ENCODE results near the gene SYNGR1. TPM values are rescaled to one million over a fixed set of nuclear protein-coding genes. Genes with fewer than 3 reads are reported as not detected.
A peak's percentile ranks its signal among the peaks of the same experiment; 100 is the strongest.

Gene SYNGR1
- total and polyA plus RNA-seq, 2 of the 8 experiments (the other 6 are each of a cell fraction or from before 2014, with no cell fraction given), result 32.5 to 84.7 TPM

DNA sequence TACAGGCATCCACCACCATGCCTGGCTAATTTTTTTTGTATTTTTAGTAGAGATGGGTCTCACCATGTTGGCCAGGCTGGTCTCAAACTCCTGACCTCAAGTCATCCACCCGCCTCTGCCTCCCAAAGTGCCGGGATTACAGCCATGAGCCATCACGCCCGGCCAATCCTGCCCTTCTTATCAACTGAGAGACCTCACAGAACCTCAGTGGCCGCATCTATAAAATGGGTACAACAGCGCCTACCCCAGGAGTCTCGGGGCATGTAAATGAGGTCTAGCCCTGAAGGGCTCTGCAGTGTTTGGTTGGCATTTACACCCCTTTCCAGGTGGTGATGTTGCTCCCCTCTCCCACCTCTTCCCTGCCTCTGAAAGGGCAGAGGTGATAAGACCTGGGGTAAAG is 11.7 kb downstream of the SYNGR1 start:
- Histone ChIP-seq H3K9me3 (ENCODE audit: insufficient read depth in 2 of 2, low read depth in 1 of 2, low read length in 1 of 2) (no peaks in the 10 kb centered on the region), H4K5ac (ENCODE audit: insufficient read length, low read depth, low read length) (no peak overlapping the region), H3K4ac (replicated peaks; ENCODE audit: insufficient read length, low read depth, low read length) (no peak overlapping the region), H3K14ac (ENCODE audit: insufficient read length) (no peak overlapping the region), H3K4me1 (replicated peaks in 1 of 4; ENCODE audit: control insufficient read depth in 3 of 4, insufficient read depth in 4 of 4, low read length in 3 of 4) (peaks cover 4 to 39% (median 26%) of the 10 kb centered on the region in 4 experiments), H4K8ac (ENCODE audit: extremely low read depth, insufficient read depth, low read length) (no peak overlapping the region), H3K4me2 (ENCODE audit: insufficient read depth in 1 of 2, low read depth in 2 of 2, low read length in 2 of 2) (peak overlapping the region in 1 of 2 experiments; percentile 21; a peak in 1 of 4 replicates), H2AK5ac (ENCODE audit: low read depth, low read length) (no peak overlapping the region), H3K79me1 (ENCODE audit: low read depth, low read length) (peaks cover 6% of the 10 kb centered on the region; the same call in 1 of the 2 replicates), H2BK15ac (ENCODE audit: low read length) (no peak overlapping the region), H3K27me3 (replicated peaks in 1 of 4; ENCODE audit: control insufficient read depth in 3 of 4, extremely low read depth in 1 of 4, insufficient read depth in 3 of 4, low read length in 3 of 4) (0 out of 7 replicates have a peak, but pooled peaks cover 0 to 2% (median 0%) of the 10 kb centered on the region in 4 experiments), H2AFZ (ENCODE audit: low read length) (no peak overlapping the region), H2BK20ac (ENCODE audit: low read length) (0 out of 2 replicates have a peak overlapping the region, but pooled peaks have one; percentile 1), H3K23me2 (ENCODE audit: low read depth, low read length) (no peaks in the 10 kb centered on the region), H3K18ac (ENCODE audit: extremely low read depth, low read length) (no peak overlapping the region; the same call in 1 of the 2 replicates), H4K20me1 (replicated peaks in 1 of 2; ENCODE audit: control insufficient read depth in 1 of 2, insufficient read depth in 2 of 2, low read length in 2 of 2) (peaks cover 5 to 6% of the 10 kb centered on the region in 2 experiments), H3K56ac (replicated peaks; ENCODE audit: insufficient read length, low read depth, low read length) (no peak overlapping the region), H2BK120ac (replicated peaks; ENCODE audit: low read depth, low read length) (no peak overlapping the region), H3K4me3 (ENCODE audit: extremely low read depth in 1 of 4, insufficient read depth in 2 of 4, low read depth in 3 of 4, low read length in 4 of 4) (no peak overlapping the region), H3K36me3 (ENCODE audit: control insufficient read depth in 2 of 4, insufficient read depth in 4 of 4, low read length in 3 of 4) (peaks cover 0 to 5% (median 0%) of the 10 kb centered on the region in 4 experiments; a peak in 2 of 8 replicates), H3K27ac (ENCODE audit: low read depth, low read length) (no peak overlapping the region), H2BK5ac (ENCODE audit: low read depth, low read length) (no peak overlapping the region), H3K23ac (ENCODE audit: insufficient read length) (no peak overlapping the region), H3K79me2 (ENCODE audit: control insufficient read depth in 1 of 2, insufficient read depth in 2 of 2, low read length in 2 of 2) (peaks cover 0 to 4% of the 10 kb centered on the region in 2 experiments; a peak in 1 of 4 replicates), H3K9ac (replicated peaks in 1 of 4; ENCODE audit: extremely low read depth in 1 of 4, low read depth in 3 of 4, low read length in 3 of 4) (no peak overlapping the region), H4K91ac (replicated peaks; ENCODE audit: insufficient read length, low read length) (no peak overlapping the region), H2BK12ac (ENCODE audit: low read depth, low read length) (no peak overlapping the region)
- DNase-seq (ENCODE audit: low read depth in 1 of 2, low spot score in 2 of 2) (no peak), FAIRE-seq (no peak)
- ChIA-PET POLR2A (ENCODE audit: partially characterized antibody) (interaction anchor here (0.9 to 22.5 kb wide), 5 partner anchors 10 to 46 kb away, joined by 3 to 413 read pairs (median 3); partner anchors contain the start of gene RPL3), CTCF (ENCODE audit: partially characterized antibody) (no interaction called here)
- WGBS, 2 experiments (ENCODE audit: extremely low coverage in 1 of 2, insufficient coverage in 1 of 2, insufficient read length in 1 of 2, insufficient replicate concordance in 2 of 2, low coverage in 1 of 2, low lambda C conversion rate in 2 of 2, missing lambda C conversion rate in 1 of 2), result 91% methylated on average over 7 of the region's 7 CpGs; no CpG with 5 or more reads in 1 of the 2 experiments
- TF ChIP-seq HDAC6 (IDR thresholded peaks at IDR 0.05; ENCODE audit: low read depth, low read length), result no peak
- TF ChIP-seq, protein P1, sequence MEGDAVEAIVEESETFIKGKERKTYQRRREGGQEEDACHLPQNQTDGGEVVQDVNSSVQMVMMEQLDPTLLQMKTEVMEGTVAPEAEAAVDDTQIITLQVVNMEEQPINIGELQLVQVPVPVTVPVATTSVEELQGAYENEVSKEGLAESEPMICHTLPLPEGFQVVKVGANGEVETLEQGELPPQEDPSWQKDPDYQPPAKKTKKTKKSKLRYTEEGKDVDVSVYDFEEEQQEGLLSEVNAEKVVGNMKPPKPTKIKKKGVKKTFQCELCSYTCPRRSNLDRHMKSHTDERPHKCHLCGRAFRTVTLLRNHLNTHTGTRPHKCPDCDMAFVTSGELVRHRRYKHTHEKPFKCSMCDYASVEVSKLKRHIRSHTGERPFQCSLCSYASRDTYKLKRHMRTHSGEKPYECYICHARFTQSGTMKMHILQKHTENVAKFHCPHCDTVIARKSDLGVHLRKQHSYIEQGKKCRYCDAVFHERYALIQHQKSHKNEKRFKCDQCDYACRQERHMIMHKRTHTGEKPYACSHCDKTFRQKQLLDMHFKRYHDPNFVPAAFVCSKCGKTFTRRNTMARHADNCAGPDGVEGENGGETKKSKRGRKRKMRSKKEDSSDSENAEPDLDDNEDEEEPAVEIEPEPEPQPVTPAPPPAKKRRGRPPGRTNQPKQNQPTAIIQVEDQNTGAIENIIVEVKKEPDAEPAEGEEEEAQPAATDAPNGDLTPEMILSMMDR (IDR thresholded peaks at IDR 0.05; ENCODE audit: control extremely low read depth in 1 of 3, insufficient read depth in 1 of 3, low read depth in 1 of 3, low read length in 3 of 3), result 0 out of 4 replicates have a peak, but pooled peaks of 1 of the 3 experiments have one; percentile 2
- TF ChIP-seq POU5F1 (IDR thresholded peaks at IDR 0.05; ENCODE audit: low read depth, low read length), result no peak
- TF ChIP-seq KDM5A (IDR thresholded peaks at IDR 0.05; ENCODE audit: low read length), result no peak
- no peak for TF ChIP-seq KDM4A (IDR thresholded peaks at IDR 0.05; ENCODE audit: low read depth, low read length, severe bottlenecking)
- TF ChIP-seq HDAC2 (IDR thresholded peaks at IDR 0.05; ENCODE audit: borderline replicate concordance in 1 of 2, low read depth in 2 of 2, low read length in 2 of 2), result peak in 1 of 2 experiments; percentile 58; a peak in 1 of 4 replicates
- no peak for TF ChIP-seq TBP (IDR thresholded peaks at IDR 0.05; ENCODE audit: low read depth, low read length)
- no peak for TF ChIP-seq CBX5 (IDR thresholded peaks at IDR 0.05; ENCODE audit: low read depth, low read length)
- peak; percentile 59 for TF ChIP-seq KDM1A (IDR thresholded peaks at IDR 0.05; ENCODE audit: borderline replicate concordance, low read length)
